Spinal cord (tissue), 10 donors: ENCODE measurements around the gene ACTC1. TPM values are rescaled to one million over a fixed set of nuclear protein-coding genes. Genes with fewer than 3 reads are reported as not detected.

Experiments used
- DNase-seq, 6 donors: peaks; one replicate each; pipeline versions ENCODE4 v3.0.0 to v3.0.0-alpha.2; 2013 to 2015; ENCODE audit warnings: low spot score in 6 of 6, low read depth in 4 of 6
- H3K27ac ChIP-seq: one replicate; pipeline ENCODE4 v1.5.1; 2013; ENCODE audit warnings: low read depth, low read length, control low read depth
- H3K27me3 ChIP-seq: one replicate; pipeline ENCODE4 v1.6.1; 2013; ENCODE audit warnings: low read length; ENCODE audit not compliant: control insufficient read depth, insufficient read depth
- H3K36me3 ChIP-seq: one replicate; pipeline ENCODE4 v1.6.1; 2013; ENCODE audit warnings: low read length; ENCODE audit not compliant: control insufficient read depth, insufficient read depth
- H3K4me1 ChIP-seq: one replicate; pipeline ENCODE4 v1.6.1; 2013; ENCODE audit warnings: low read length; ENCODE audit not compliant: control insufficient read depth, insufficient read depth
- H3K4me3 ChIP-seq: one replicate; pipeline ENCODE4 v1.5.1; 2013; ENCODE audit warnings: low read depth, low read length, control low read depth
- H3K9me3 ChIP-seq: one replicate; pipeline ENCODE4 v1.6.1; 2013; ENCODE audit warnings: low read length; ENCODE audit not compliant: control insufficient read depth, insufficient read depth
- WGBS: methylation state at CpG from one replicate; pipeline ENCODE4 v1.1.5; 2013; ENCODE audit warnings: missing lambda C conversion rate; ENCODE audit not compliant: insufficient coverage; 5-methylcytosine and 5-hydroxymethylcytosine counted together
- long read RNA-seq, 4 donors: transcript quantifications; one replicate each; lab custom pipeline, GENCODE V29; 2026
- polyA plus RNA-seq, 2 donors: library from polyadenylated mRNA; unstranded; fragments of 120-200 nt; gene quantifications; one replicate each; pipeline ENCODE4 v1.2.1, GENCODE V29; 2013; ENCODE audit not compliant: insufficient read length in 2 of 2
- total RNA-seq, 2 donors: library from RNA; depleted of rRNA in 1 of 2; stranded (reverse); fragments of 120-200 nt in 1 of 2; fragments of >200 nt in 1 of 2; gene quantifications; one replicate each; pipeline versions ENCODE4 v1.2.3 to v1.2.4, GENCODE V29; 2013 to 2014
- donor health status: healthy.

Gene ACTC1
- total RNA-seq (1 to 10 TPM; 2.0 TPM), polyA plus RNA-seq (10 to 100 TPM in 1 of 2 donors, 1 to 10 TPM in 1; 6.3 to 39.0 TPM)
- long read RNA-seq, donor 1, partial matches to known transcripts: 0 of 3 reads
- long read RNA-seq, donor 1, other reads (novel, unspliced or antisense): 0 of 3 reads
- long read RNA-seq, donor 2, partial matches to known transcripts: 0 of 1 reads
- long read RNA-seq, donor 2, other reads (novel, unspliced or antisense): 0 of 1 reads
- long read RNA-seq, donor 3, partial matches to known transcripts: 0 of 1 reads
- long read RNA-seq, donor 3, other reads (novel, unspliced or antisense): 0 of 1 reads
- long read RNA-seq, donor 4, transcript ACTC1-201 (7 exons, 3,694 nt): major isoform, 5 of 5 reads
- long read RNA-seq, donor 4, partial matches to known transcripts: 0 of 5 reads
- long read RNA-seq, donor 4, other reads (novel, unspliced or antisense): 0 of 5 reads

- 3% methylated on average over 44 of the region's 44 CpGs for WGBS
- Histone ChIP-seq H3K9me3 (no peaks in the 10 kb centered on the region), H3K27me3 (peaks cover 26% of the 10 kb centered on the region), H3K36me3 (no peaks in the 10 kb centered on the region), H3K4me3 (peak within 1 kb of the TSS; percentile 31), H3K27ac (no peak within 1 kb of the TSS), H3K4me1 (peaks cover 22% of the 10 kb centered on the region)
- DNase-seq: peak in 2 of 6 donors; percentile 28 to 44
Measured at GRCh38 chr15:34795267-34796081, at the start of gene ACTC1. Gene ACTC1, minus strand, starts transcription at chr15:34795549. Its CDS starts 741 bp downstream, at chr15:34794808.

GRCh38 chr15:34841262-34841725, 45.9 kb upstream of the ACTC1 start:
- no peaks in the 10 kb centered on the region for H3K27me3 ChIP-seq
- no peaks in the 10 kb centered on the region for H3K36me3 ChIP-seq
- H3K9me3 ChIP-seq: no peaks in the 10 kb centered on the region
- H3K27ac ChIP-seq: no peak overlapping the region
- no peaks in the 10 kb centered on the region for H3K4me1 ChIP-seq
- peak in 2 of 6 donors; percentile 18 to 75 for DNase-seq
- H3K4me3 ChIP-seq: no peak overlapping the region

- Histone ChIP-seq H3K27ac (no peak overlapping the region), H3K4me3 (no peak overlapping the region), H3K36me3 (no peaks in the 10 kb centered on the region), H3K9me3 (peaks cover 1% of the 10 kb centered on the region), H3K27me3 (no peaks in the 10 kb centered on the region), H3K4me1 (no peaks in the 10 kb centered on the region)
- 98% methylated on average over 3 of the region's 3 CpGs for WGBS
- DNase-seq: no peak
Measured at GRCh38 chr15:34838282-34838681, 42.9 kb upstream of the ACTC1 start.

- 76% methylated on average over 5 of the region's 6 CpGs for WGBS
- no peaks in the 10 kb centered on the region for H3K36me3 ChIP-seq
Measured at GRCh38 chr15:34837246-34838016, 42.1 kb upstream of the ACTC1 start.

GRCh38 chr15:34828145-34828911, 33.0 kb upstream of the ACTC1 start:
- H3K27ac ChIP-seq: no peak overlapping the region
- no peaks in the 10 kb centered on the region for H3K9me3 ChIP-seq
- no peak overlapping the region for H3K4me3 ChIP-seq
- H3K4me1 ChIP-seq: no peaks in the 10 kb centered on the region
- no peaks in the 10 kb centered on the region for H3K36me3 ChIP-seq
- WGBS: no CpG with 5 or more reads among the region's 5 CpGs
- no peak for DNase-seq
- no peaks in the 10 kb centered on the region for H3K27me3 ChIP-seq

More at GRCh38 chr15:34837246-34838016, 42.1 kb upstream of the ACTC1 start:
- Histone ChIP-seq H3K27me3 (no peaks in the 10 kb centered on the region), H3K4me1 (no peaks in the 10 kb centered on the region), H3K9me3 (peaks cover 1% of the 10 kb centered on the region), H3K4me3 (no peak overlapping the region), H3K27ac (no peak overlapping the region)
- DNase-seq: no peak

GRCh38 chr15:34821831-34822230, 26.5 kb upstream of the ACTC1 start:
- Histone ChIP-seq H3K4me1 (no peaks in the 10 kb centered on the region), H3K9me3 (no peaks in the 10 kb centered on the region), H3K27ac (no peak overlapping the region), H3K36me3 (no peaks in the 10 kb centered on the region), H3K4me3 (no peak overlapping the region), H3K27me3 (no peaks in the 10 kb centered on the region)
- no peak for DNase-seq
- WGBS: 60% methylated on average over 3 of the region's 3 CpGs

- 90% methylated on average over 2 of the region's 5 CpGs for WGBS
- DNase-seq: no peak
- no peaks in the 10 kb centered on the region for H3K36me3 ChIP-seq
- H3K9me3 ChIP-seq: no peaks in the 10 kb centered on the region
- H3K27me3 ChIP-seq: no peaks in the 10 kb centered on the region
- H3K27ac ChIP-seq: no peak overlapping the region
- H3K4me3 ChIP-seq: no peak overlapping the region
- no peaks in the 10 kb centered on the region for H3K4me1 ChIP-seq
Measured at GRCh38 chr15:34820110-34820509, 24.8 kb upstream of the ACTC1 start.

- Histone ChIP-seq H3K4me3 (no peak overlapping the region), H3K36me3 (no peaks in the 10 kb centered on the region), H3K27ac (no peak overlapping the region), H3K9me3 (no peaks in the 10 kb centered on the region), H3K27me3 (no peaks in the 10 kb centered on the region), H3K4me1 (no peaks in the 10 kb centered on the region)
- no peak for DNase-seq
- WGBS: no CpG with 5 or more reads among the region's 1 CpG
Measured at GRCh38 chr15:34818526-34818925, 23.2 kb upstream of the ACTC1 start.

- no peak overlapping the region for H3K27ac ChIP-seq
- no peaks in the 10 kb centered on the region for H3K27me3 ChIP-seq
- H3K36me3 ChIP-seq: no peaks in the 10 kb centered on the region
- H3K9me3 ChIP-seq: no peaks in the 10 kb centered on the region
- WGBS: no CpG with 5 or more reads among the region's 1 CpG
- no peaks in the 10 kb centered on the region for H3K4me1 ChIP-seq
- no peak for DNase-seq
- H3K4me3 ChIP-seq: no peak overlapping the region
Measured at GRCh38 chr15:34815836-34816235, 20.5 kb upstream of the ACTC1 start.
